HepG2 (cell line): ENCODE measurements around the gene OPRL1. TPM values are rescaled to one million over a fixed set of nuclear protein-coding genes. Genes with fewer than 3 reads are reported as not detected.

ENCODE experiments used
- ATAC-seq: fragments of 200-7000 bp; cut with Tn5 transposase; 3 replicates; pipeline ENCODE4 v1.9.1; 2020; ENCODE audit warnings: mild to moderate bottlenecking, moderate library complexity
- BruUV-seq: library from RNA; stranded (reverse); fragments of 400-500 nt; replicated peaks from 2 replicates; lab custom pipeline; 2021; lab: Mats Ljungman, UMichigan
- CTCF ChIA-PET: fragments of 300-600 bp; formaldehyde crosslinking; extraction: SDS; loops from one replicate; lab custom pipeline; 2021; ENCODE audit warnings: low total read pairs, inconsistent platforms, low intra/inter-chr PET ratio; lab: Yijun Ruan, JAX
- POLR2A ChIA-PET: fragments of 350-600 bp; sonication (Branson Sonifier 250); formaldehyde crosslinking; loops from one replicate; lab custom pipeline; 2020; ENCODE audit warnings: antibody characterized with exemption, inconsistent platforms; lab: Yijun Ruan, JAX
- DNase-seq: peaks from one replicate; pipeline ENCODE4 v3.0.0-alpha.2; 2015; ENCODE audit warnings: low spot score
- FAIRE-seq: peaks from 3 replicates; lab custom pipeline; 2011; peaks lifted over from hg19 to GRCh38; lab: Jason Lieb, UNC
- H2AFZ ChIP-seq: one replicate; pipeline ENCODE4 v1.6.1; 2011; ENCODE audit warnings: low read length, inconsistent platforms
- H3K27ac ChIP-seq: fragments of 300-600 bp; 3 replicates; pipeline ENCODE4 v1.8.0; 2011; ENCODE audit warnings: mixed run types, mild to moderate bottlenecking, mixed read lengths, low read length, inconsistent platforms; ENCODE audit not compliant: insufficient read depth; ENCODE audit errors: extremely low read length
- H3K27me3 ChIP-seq, 2 experiments: fragments of 200-600 bp in 1 of 2; 2 replicates in 1 of 2; 3 replicates in 1 of 2; pipeline versions ENCODE4 v1.6.0 to v1.8.0; 2011; ENCODE audit warnings: low read length in 2 of 2, mild to moderate bottlenecking in 2 of 2, moderate library complexity in 2 of 2, inconsistent platforms in 1 of 2; ENCODE audit not compliant: insufficient read depth in 2 of 2, control insufficient read depth in 1 of 2
- H3K36me3 ChIP-seq, 2 experiments: fragments of 200-600 bp in 1 of 2; replicated peaks in 1 of 2; 2 replicates in 1 of 2; 3 replicates in 1 of 2; pipeline versions ENCODE4 v1.5.1 to v1.8.0; 2011; ENCODE audit warnings: low read length in 2 of 2, inconsistent platforms in 1 of 2; ENCODE audit not compliant: insufficient read depth in 2 of 2, control insufficient read depth in 1 of 2
- H3K4me1 ChIP-seq: 2 replicates; pipeline ENCODE4 v1.5.1; 2012; ENCODE audit warnings: low read length, inconsistent platforms; ENCODE audit not compliant: insufficient read depth
- H3K4me2 ChIP-seq: 2 replicates; pipeline ENCODE4 v1.6.0; 2011; ENCODE audit warnings: low read depth, low read length, inconsistent platforms
- H3K4me3 ChIP-seq, 3 experiments: fragments of 200-600 bp in 1 of 3; sonication (generic), shearing (Covaris generic) in 1 of 3; replicated peaks in 1 of 3; 2 replicates each; pipeline ENCODE4 v1.5.1; 2011 to 2016; ENCODE audit warnings: low read length in 3 of 3, inconsistent platforms in 2 of 3, low read depth in 2 of 3, mild to moderate bottlenecking in 2 of 3, control low read depth in 1 of 3, mixed read lengths in 1 of 3; ENCODE audit not compliant: insufficient read depth in 1 of 3
- H3K79me2 ChIP-seq: one replicate; pipeline ENCODE4 v1.6.1; 2011; ENCODE audit warnings: low read length, inconsistent platforms; ENCODE audit not compliant: insufficient read depth
- H3K9ac ChIP-seq: 2 replicates; pipeline ENCODE4 v1.6.0; 2011; ENCODE audit warnings: mild to moderate bottlenecking, low read depth, low read length, inconsistent platforms; ENCODE audit not compliant: insufficient read depth
- H3K9me3 ChIP-seq: 2 replicates; pipeline ENCODE4 v1.5.1; 2012; ENCODE audit warnings: mild to moderate bottlenecking, low read length
- H4K20me1 ChIP-seq: 2 replicates; pipeline ENCODE4 v1.6.0; 2011; ENCODE audit warnings: inconsistent platforms, mild to moderate bottlenecking, low read length, moderate library complexity; ENCODE audit not compliant: insufficient read depth
- AGO2 ChIP-seq: fragments of 200-400 bp; formaldehyde crosslinking; optimal IDR thresholded peaks from 2 replicates; pipeline ENCODE3; 2017; ENCODE audit warnings: mild to moderate bottlenecking, low read depth, low read length, moderate library complexity
- ATRX ChIP-seq: sonication (generic); formaldehyde crosslinking; IDR thresholded peaks from 2 replicates; pipeline ENCODE4 v1.4.0; 2020; ENCODE audit warnings: missing genetic modification reagents, borderline replicate concordance
- CBX5 ChIP-seq: sonication (generic); formaldehyde crosslinking; IDR thresholded peaks from 2 replicates; pipeline ENCODE4 v1.4.0; 2020; ENCODE audit warnings: missing genetic modification reagents, borderline replicate concordance
- FOSL1 ChIP-seq: sonication (generic); formaldehyde crosslinking; IDR thresholded peaks from 2 replicates; pipeline ENCODE4 v1.9.0; 2021; ENCODE audit warnings: missing genetic modification reagents, borderline replicate concordance
- HNF4A ChIP-seq: sonication (generic); formaldehyde crosslinking; IDR thresholded peaks from 2 replicates; pipeline ENCODE4 v1.4.0; 2020; ENCODE audit warnings: missing genetic modification reagents
- IRF2 ChIP-seq: IDR thresholded peaks from 2 replicates; pipeline ENCODE4 v1.6.1; 2018; ENCODE audit warnings: missing genetic modification reagents, missing compliant biosample characterization
- MLXIP ChIP-seq: sonication (generic); formaldehyde crosslinking; IDR thresholded peaks from 2 replicates; pipeline ENCODE4 v1.9.0; 2021; ENCODE audit warnings: missing genetic modification reagents, borderline replicate concordance
- NCOA5 ChIP-seq: sonication (generic); formaldehyde crosslinking; IDR thresholded peaks from 2 replicates; pipeline ENCODE4 v1.4.0; 2020; ENCODE audit warnings: missing genetic modification reagents
- NKX3-1 ChIP-seq: sonication (generic); formaldehyde crosslinking; IDR thresholded peaks from 2 replicates; pipeline ENCODE4 v1.5.0; 2020; ENCODE audit warnings: missing genetic modification reagents
- RXRA ChIP-seq: sonication (generic); formaldehyde crosslinking; IDR thresholded peaks from 2 replicates; pipeline ENCODE4 v1.5.1; 2020; ENCODE audit warnings: missing genetic modification reagents
- THAP11 ChIP-seq: IDR thresholded peaks from 2 replicates; pipeline ENCODE4 v1.6.1; 2016; ENCODE audit warnings: missing biosample characterization, missing genetic modification reagents
- TMF1 ChIP-seq: sonication (generic); formaldehyde crosslinking; IDR thresholded peaks from 2 replicates; pipeline ENCODE4 v1.8.1; 2022; ENCODE audit warnings: low read depth, missing genetic modification reagents
- YEATS4 ChIP-seq: sonication (generic); formaldehyde crosslinking; IDR thresholded peaks from 2 replicates; pipeline ENCODE4 v1.4.0; 2020; ENCODE audit warnings: missing genetic modification reagents, borderline replicate concordance
- ZFP36 ChIP-seq: fragments of 150-350 bp; IDR thresholded peaks from 2 replicates; pipeline ENCODE4 v1.6.1; 2018; ENCODE audit warnings: borderline replicate concordance, low read length, low read depth; ENCODE audit not compliant: partially characterized antibody
- ZNF414 ChIP-seq: sonication (generic); formaldehyde crosslinking; IDR thresholded peaks from 2 replicates; pipeline ENCODE4 v1.5.0; 2020; ENCODE audit warnings: missing genetic modification reagents
- ZNF446 ChIP-seq: sonication (generic); formaldehyde crosslinking; IDR thresholded peaks from 2 replicates; pipeline ENCODE4 v1.5.0; 2020; ENCODE audit warnings: mild to moderate bottlenecking, missing genetic modification reagents
- ZNF530 ChIP-seq: sonication (generic); formaldehyde crosslinking; IDR thresholded peaks from 2 replicates; pipeline ENCODE4 v1.5.0; 2020; ENCODE audit warnings: low read depth, mild to moderate bottlenecking, missing genetic modification reagents
- ZNF672 ChIP-seq: sonication (generic); formaldehyde crosslinking; IDR thresholded peaks from 2 replicates; pipeline ENCODE4 v1.8.1; 2022; ENCODE audit warnings: missing genetic modification reagents
- ZNF782 ChIP-seq: sonication (generic); formaldehyde crosslinking; IDR thresholded peaks from 2 replicates; pipeline ENCODE4 v1.4.0; 2020; ENCODE audit warnings: missing genetic modification reagents, mild to moderate bottlenecking, borderline replicate concordance
- WGBS: methylation state at CpG from one replicate; pipeline ENCODE4 v1.1.6; 2017; ENCODE audit warnings: low lambda C conversion rate; 5-methylcytosine and 5-hydroxymethylcytosine counted together
- in situ Hi-C: cut with HindIII; loops from 2 replicates; pipeline ENCODE4 v1.10.0; 2017; ENCODE audit warnings: low pct_unique_long_range_greater_than_20kb; ENCODE audit not compliant: extremely low pct_ligation_motif_present
- intact Hi-C: fragments of 100-400 bp; cut with micrococcal nuclease; formaldehyde crosslinking; loops from one replicate; pipeline ENCODE4 v1.10.0; 2022; ENCODE audit not compliant: unreplicated experiment
- polyA plus RNA-seq, 8 experiments: library from polyadenylated mRNA; depleted of rRNA in 3 of 8; stranded (reverse) in 7 of 8; unstranded in 1 of 8; fragments of >200 nt; fragmentation: Illumina TruSeq in 4 of 8; extraction: Trizol in 4 of 8; gene quantifications; 2 replicates each; pipeline versions ENCODE4 v1.2.1 to v1.2.3, GENCODE V29; 2011 to 2016; ENCODE audit warnings: low read depth in 4 of 8, missing spikeins in 1 of 8, mixed read lengths in 1 of 8; ENCODE audit not compliant: insufficient read depth in 1 of 8
- total RNA-seq, 5 experiments: library from RNA; depleted of rRNA; stranded (reverse); fragments of >200 nt; fragmentation: Illumina TruSeq; extraction: Trizol; gene quantifications; 2 replicates each; pipeline ENCODE4 v1.2.3, GENCODE V29; 2016; ENCODE audit warnings: low read depth in 1 of 5

OPRL1 gene
- total and polyA plus RNA-seq, 2 of the 13 experiments (the other 11 are each of a cell fraction or from before 2014, with no cell fraction given), result 0.35 to 0.71 TPM

- Histone ChIP-seq H3K9me3 (no peaks in the 10 kb centered on the region), H4K20me1 (peaks cover 4% of the 10 kb centered on the region; the same call in 1 of the 2 replicates), H3K36me3 (no peaks in the 10 kb centered on the region), H3K4me1 (peaks cover 57% of the 10 kb centered on the region), H2AFZ (no peak overlapping the region), H3K4me2 (peak overlapping the region; percentile 95), H3K27ac (peak overlapping the region; percentile 78), H3K9ac (peak overlapping the region; percentile 82), H3K27me3 (peaks cover 3 to 6% of the 10 kb centered on the region in 2 experiments; a peak in 2 of 5 replicates), H3K4me3 (peak overlapping the region; percentile 82 to 98 (median 90)), H3K79me2 (no peaks in the 10 kb centered on the region)
- under 1% methylated on average over 35 of the region's 51 CpGs for WGBS
- FAIRE-seq (peak; percentile 4), DNase-seq (no peak), ATAC-seq (peak; percentile 35)
- in situ Hi-C loops, result no loop called here
- intact Hi-C loops, result loop anchor here (2.0 kb wide), 1 partner anchor 17 kb away; the partner anchor contains the start of gene OPRL1
- BruUV-seq, result TSS peak; percentile 78
- ChIA-PET CTCF (interaction anchor here (1.5 kb wide), 1 partner anchor 83 kb away, joined by 4 read pairs; the partner anchor contains the start of gene PRPF6), POLR2A (interaction anchor here (0.6 to 4.6 kb wide), 26 partner anchors 8 to 411 kb away, joined by 3 to 113 read pairs (median 7); partner anchors contain the start of genes C20orf204, LKAAEAR1, OPRL1 and PRPF6)
- no peak; the same call in 1 of the 2 replicates for TF ChIP-seq ZNF782 (CRISPR knock-in tag)
- no peak; the same call in 1 of the 2 replicates for TF ChIP-seq YEATS4 (CRISPR knock-in tag)
- no peak for TF ChIP-seq FOSL1 (CRISPR knock-in tag)
- peak; percentile 75; the same call in 1 of the 2 replicates for TF ChIP-seq RXRA (CRISPR knock-in tag)
- TF ChIP-seq NCOA5 (CRISPR knock-in tag), result no peak
- no peak for TF ChIP-seq ZNF672 (CRISPR knock-in tag)
- TF ChIP-seq ZNF530, result no peak
- TF ChIP-seq NKX3-1 (CRISPR knock-in tag), result no peak; the same call in 1 of the 2 replicates
- TF ChIP-seq CBX5 (CRISPR knock-in tag), result 0 out of 2 replicates have a peak, but pooled peaks have one; percentile 14
- 0 out of 2 replicates have a peak, but pooled peaks have one; percentile 34 for TF ChIP-seq IRF2 (CRISPR knock-in tag)
- TF ChIP-seq ZNF446 (CRISPR knock-in tag), result no peak
- TF ChIP-seq MLXIP (CRISPR knock-in tag), result no peak
- no peak; the same call in 1 of the 2 replicates for TF ChIP-seq TMF1 (CRISPR knock-in tag)
- peak; percentile 70; the same call in 1 of the 2 replicates for TF ChIP-seq ZNF414 (CRISPR knock-in tag)
- TF ChIP-seq THAP11 (CRISPR knock-in tag), result peak; percentile 54
- TF ChIP-seq HNF4A, result peak; percentile 71
- TF ChIP-seq AGO2, result no peak
- TF ChIP-seq ZFP36, result no peak
- TF ChIP-seq ATRX (CRISPR knock-in tag), result no peak
Observed at GRCh38 chr20:64063389-64064144, 16.3 kb upstream of the OPRL1 start.
